ENCODE results near the gene OR52E8.

The OR52E8 gene

DNA sequence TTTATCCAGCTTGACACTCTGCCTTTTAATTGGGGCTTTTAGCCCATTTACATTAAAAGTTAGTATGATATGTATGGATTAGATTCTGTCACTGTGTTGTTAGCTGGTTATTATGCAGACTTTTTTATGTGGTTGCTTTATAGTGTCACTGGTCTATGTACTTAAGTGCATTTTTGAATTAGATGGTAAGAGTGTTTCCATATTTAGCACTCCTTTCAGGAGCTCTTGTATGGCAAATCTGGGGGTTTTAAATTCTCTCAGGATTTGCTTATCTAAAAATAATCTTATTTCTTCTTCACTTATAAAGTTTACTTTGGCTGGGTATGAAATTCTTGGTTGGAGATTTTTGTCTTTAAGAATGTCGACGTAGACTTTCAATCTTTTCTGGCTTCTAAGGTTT is 19.8 kb downstream of the OR52E8 start:
- DNase-seq (ENCODE audit: low read depth, low spot score) = no peak
- no peak overlapping the region for H3K4me3 ChIP-seq (ENCODE audit: insufficient read length, low read depth)
- no peaks in the 10 kb centered on the region for H3K4me1 ChIP-seq (ENCODE audit: insufficient read depth, insufficient read length)
- no peaks in the 10 kb centered on the region for H3K27me3 ChIP-seq (ENCODE audit: insufficient read depth, insufficient read length)
- H3K36me3 ChIP-seq (ENCODE audit: insufficient read depth, insufficient read length, low read length) = no peaks in the 10 kb centered on the region
- TF ChIP-seq ZNF274 (IDR thresholded peaks at IDR 0.05; ENCODE audit: low read depth, low read length) (no peak), YY1 (IDR thresholded peaks at IDR 0.05; ENCODE audit: insufficient read depth, insufficient read length) (no peak), SUZ12 (IDR thresholded peaks at IDR 0.05; ENCODE audit: extremely low read depth, insufficient read depth, insufficient read length) (no peak)
- H3K9me3 ChIP-seq (ENCODE audit: insufficient read depth, low read length) = no peaks in the 10 kb centered on the region
- no peak overlapping the region for H3K9ac ChIP-seq (ENCODE audit: insufficient read length, low read depth)

DNA sequence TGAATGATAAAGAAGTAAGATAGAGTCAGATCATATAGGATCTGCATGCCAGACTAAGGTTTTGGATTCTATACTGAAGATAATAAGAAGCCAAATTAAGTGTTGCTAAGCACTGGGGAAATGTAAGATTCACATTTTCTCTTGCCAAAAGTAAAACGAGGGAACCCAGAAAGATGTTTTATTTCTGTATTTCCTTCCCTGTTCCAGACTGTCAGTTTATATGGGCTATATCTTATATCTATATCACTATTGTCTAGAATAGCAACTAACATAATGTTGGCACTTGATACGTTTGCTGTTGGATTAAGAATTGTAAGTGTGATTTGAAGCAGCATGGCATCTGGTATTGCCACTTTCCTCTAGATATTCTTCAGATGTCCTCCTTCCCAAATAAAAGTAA is 24.0 kb downstream of the OR52E8 start:
- TF ChIP-seq SUZ12 (IDR thresholded peaks at IDR 0.05; ENCODE audit: extremely low read depth, insufficient read depth, insufficient read length) = no peak
- TF ChIP-seq ZNF274 (IDR thresholded peaks at IDR 0.05; ENCODE audit: low read depth, low read length) = no peak
- no peak for TF ChIP-seq YY1 (IDR thresholded peaks at IDR 0.05; ENCODE audit: insufficient read depth, insufficient read length)
- no peak overlapping the region for H3K9ac ChIP-seq (ENCODE audit: insufficient read length, low read depth)
- no peaks in the 10 kb centered on the region for H3K4me1 ChIP-seq (ENCODE audit: insufficient read depth, insufficient read length)
- no peak for DNase-seq (ENCODE audit: low read depth, low spot score)
- H3K9me3 ChIP-seq (ENCODE audit: insufficient read depth, low read length) = no peaks in the 10 kb centered on the region; the same call in 1 of the 2 replicates
- no peaks in the 10 kb centered on the region for H3K36me3 ChIP-seq (ENCODE audit: insufficient read depth, insufficient read length, low read length)
- H3K27me3 ChIP-seq (ENCODE audit: insufficient read depth, insufficient read length) = no peaks in the 10 kb centered on the region
- H3K4me3 ChIP-seq (ENCODE audit: insufficient read length, low read depth) = no peak overlapping the region

DNA sequence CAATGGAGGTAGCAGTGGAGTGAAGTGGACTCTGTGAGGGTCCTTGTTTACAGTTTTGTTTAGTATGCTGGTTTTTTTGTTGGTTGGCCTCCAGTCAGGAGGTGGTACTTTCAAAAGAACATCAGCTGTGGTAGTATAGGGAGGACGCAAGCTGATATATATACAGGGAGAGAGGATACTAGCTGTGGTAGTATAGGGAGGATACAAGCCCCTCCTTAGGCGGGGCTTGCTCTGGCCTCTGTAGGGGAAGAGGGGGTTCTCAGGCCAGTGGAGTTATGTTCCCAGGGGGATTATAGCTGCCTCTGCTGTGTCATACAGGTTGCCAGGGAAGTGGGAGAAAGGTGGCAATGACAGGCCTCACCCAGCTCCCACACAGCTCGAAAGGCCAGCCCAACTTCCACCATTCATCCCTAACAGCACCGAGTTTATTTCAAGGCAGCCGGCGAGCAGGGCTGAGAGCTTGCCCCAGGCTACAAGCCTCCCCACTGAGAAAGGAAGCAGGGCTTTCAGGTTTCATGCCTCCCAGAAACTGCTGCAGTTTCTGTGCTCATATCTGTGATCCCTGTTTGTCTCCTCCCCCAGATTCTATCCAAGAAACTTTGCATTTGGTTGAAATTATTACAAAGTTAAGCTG is 26.2 kb downstream of the OR52E8 start:
- Histone ChIP-seq H3K36me3 (ENCODE audit: insufficient read depth, insufficient read length, low read length) (no peaks in the 10 kb centered on the region), H3K4me1 (ENCODE audit: insufficient read depth, insufficient read length) (no peaks in the 10 kb centered on the region), H3K9ac (ENCODE audit: insufficient read length, low read depth) (no peak overlapping the region), H3K4me3 (ENCODE audit: insufficient read length, low read depth) (no peak overlapping the region), H3K9me3 (ENCODE audit: insufficient read depth, low read length) (peaks cover 19% of the 10 kb centered on the region; the same call in 1 of the 2 replicates), H3K27me3 (ENCODE audit: insufficient read depth, insufficient read length) (no peaks in the 10 kb centered on the region)
- DNase-seq (ENCODE audit: low read depth, low spot score) = peak; percentile 61
- no peak for TF ChIP-seq ZNF274 (IDR thresholded peaks at IDR 0.05; ENCODE audit: low read depth, low read length)
- TF ChIP-seq SUZ12 (IDR thresholded peaks at IDR 0.05; ENCODE audit: extremely low read depth, insufficient read depth, insufficient read length) = no peak
- TF ChIP-seq YY1 (IDR thresholded peaks at IDR 0.05; ENCODE audit: insufficient read depth, insufficient read length) = no peak

DNA sequence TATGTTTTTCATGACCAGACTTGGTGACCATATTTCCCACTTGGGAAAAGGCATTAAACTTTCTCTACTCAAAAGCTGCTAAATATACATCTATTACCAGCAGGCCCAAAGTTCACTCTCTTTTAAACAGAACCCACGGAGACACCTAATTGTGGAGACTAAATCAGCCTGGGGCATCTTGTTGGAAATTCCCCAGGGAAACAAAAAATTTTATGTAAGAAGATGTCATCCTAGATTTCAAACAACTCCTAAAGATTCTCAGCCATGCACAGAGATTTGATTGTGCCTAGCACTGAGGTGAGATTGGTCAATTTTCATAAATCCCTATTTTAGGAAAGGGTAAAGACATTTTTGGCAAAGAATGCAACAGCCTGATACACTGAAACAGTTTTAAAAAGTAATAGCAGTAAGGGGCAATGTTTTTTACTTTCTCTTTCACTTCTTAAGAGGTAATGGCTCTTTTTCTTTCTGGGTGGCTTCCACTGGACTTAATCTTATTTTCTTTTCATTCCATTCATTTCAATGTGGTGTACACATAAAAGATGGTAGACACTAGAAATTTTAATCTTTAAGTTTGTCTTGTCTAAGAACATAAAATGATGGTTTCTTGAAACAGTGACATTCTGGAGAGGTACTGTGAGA is 39.1 kb downstream of the OR52E8 start:
- DNase-seq (ENCODE audit: low read depth, low spot score) = no peak
- no peak overlapping the region for H3K9ac ChIP-seq (ENCODE audit: insufficient read length, low read depth)
- TF ChIP-seq YY1 (IDR thresholded peaks at IDR 0.05; ENCODE audit: insufficient read depth, insufficient read length) (no peak), SUZ12 (IDR thresholded peaks at IDR 0.05; ENCODE audit: extremely low read depth, insufficient read depth, insufficient read length) (no peak), ZNF274 (IDR thresholded peaks at IDR 0.05; ENCODE audit: low read depth, low read length) (no peak)
- H3K4me1 ChIP-seq (ENCODE audit: insufficient read depth, insufficient read length) = no peaks in the 10 kb centered on the region
- H3K27me3 ChIP-seq (ENCODE audit: insufficient read depth, insufficient read length) = no peaks in the 10 kb centered on the region
- H3K9me3 ChIP-seq (ENCODE audit: insufficient read depth, low read length) = no peaks in the 10 kb centered on the region
- H3K36me3 ChIP-seq (ENCODE audit: insufficient read depth, insufficient read length, low read length) = no peaks in the 10 kb centered on the region
- no peak overlapping the region for H3K4me3 ChIP-seq (ENCODE audit: insufficient read length, low read depth)

DNA sequence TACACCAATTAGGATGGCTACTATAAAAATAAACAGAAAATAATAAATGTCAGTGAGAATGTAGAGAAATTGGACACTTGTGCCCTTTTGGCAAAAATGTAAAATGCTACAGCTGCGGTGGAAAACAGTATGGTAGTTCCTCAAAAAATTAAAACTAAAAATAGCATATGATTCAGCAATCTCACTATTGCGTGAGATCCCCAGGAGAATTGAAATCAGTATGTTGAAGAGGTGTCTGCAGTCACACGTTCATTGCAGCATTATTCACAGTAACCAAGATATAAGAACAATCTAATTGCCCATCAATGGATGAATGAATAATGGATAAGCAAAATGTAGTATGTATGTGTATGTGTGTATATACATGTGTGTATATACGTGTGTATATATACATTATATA is 42.0 kb downstream of the OR52E8 start:
- DNase-seq (ENCODE audit: low read depth, low spot score) = no peak
- TF ChIP-seq YY1 (IDR thresholded peaks at IDR 0.05; ENCODE audit: insufficient read depth, insufficient read length) (no peak), SUZ12 (IDR thresholded peaks at IDR 0.05; ENCODE audit: extremely low read depth, insufficient read depth, insufficient read length) (no peak), ZNF274 (IDR thresholded peaks at IDR 0.05; ENCODE audit: low read depth, low read length) (no peak)
- Histone ChIP-seq H3K4me1 (ENCODE audit: insufficient read depth, insufficient read length) (no peaks in the 10 kb centered on the region), H3K4me3 (ENCODE audit: insufficient read length, low read depth) (no peak overlapping the region), H3K9me3 (ENCODE audit: insufficient read depth, low read length) (no peaks in the 10 kb centered on the region), H3K36me3 (ENCODE audit: insufficient read depth, insufficient read length, low read length) (no peaks in the 10 kb centered on the region), H3K27me3 (ENCODE audit: insufficient read depth, insufficient read length) (no peaks in the 10 kb centered on the region), H3K9ac (ENCODE audit: insufficient read length, low read depth) (no peak overlapping the region)

DNA sequence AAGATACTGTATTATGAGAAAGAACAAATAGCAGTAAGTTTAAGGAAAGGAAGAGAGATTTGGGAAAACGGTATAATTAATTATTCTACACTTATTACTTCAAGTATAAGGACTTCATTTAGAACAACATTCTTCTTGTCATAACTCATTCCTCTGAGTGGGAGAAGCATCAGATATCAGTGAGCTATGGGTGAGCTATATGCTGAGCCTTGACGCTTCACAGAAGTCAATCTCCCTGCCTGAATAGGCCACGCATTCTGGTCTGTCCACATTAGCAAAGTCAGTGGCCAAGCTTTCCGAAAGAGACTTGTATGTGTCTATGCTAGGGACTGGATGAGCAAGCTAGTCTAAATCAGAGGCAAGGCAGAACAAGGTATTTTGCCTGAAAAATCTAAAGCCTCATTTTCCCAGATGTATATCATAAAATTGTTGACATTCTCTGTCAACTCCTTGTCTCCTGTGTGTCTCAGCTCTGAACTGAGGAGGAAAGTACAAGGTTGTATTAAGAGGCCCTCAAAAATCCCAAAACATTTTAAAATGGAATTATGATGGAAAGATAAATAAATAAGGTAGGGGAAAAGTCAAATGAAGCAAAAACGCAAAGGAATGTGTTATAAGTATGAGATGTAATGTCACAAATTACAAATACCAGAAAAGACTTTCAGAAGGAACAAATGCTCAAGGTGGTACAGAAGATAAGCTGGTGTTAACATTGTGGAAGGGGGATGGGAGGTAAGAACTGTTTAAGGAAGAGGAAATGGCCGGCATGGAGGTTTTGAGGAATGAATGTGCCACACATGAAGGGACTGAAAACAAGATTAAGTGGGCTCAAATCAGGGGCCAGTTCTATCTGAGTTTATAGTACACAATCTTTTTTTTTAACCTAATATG is 47.3 kb downstream of the OR52E8 start:
- no peak for DNase-seq (ENCODE audit: low read depth, low spot score)
- no peaks in the 10 kb centered on the region for H3K36me3 ChIP-seq (ENCODE audit: insufficient read depth, insufficient read length, low read length)
- TF ChIP-seq YY1 (IDR thresholded peaks at IDR 0.05; ENCODE audit: insufficient read depth, insufficient read length) (no peak), ZNF274 (IDR thresholded peaks at IDR 0.05; ENCODE audit: low read depth, low read length) (no peak), SUZ12 (IDR thresholded peaks at IDR 0.05; ENCODE audit: extremely low read depth, insufficient read depth, insufficient read length) (no peak)
- no peaks in the 10 kb centered on the region for H3K9me3 ChIP-seq (ENCODE audit: insufficient read depth, low read length)
- no peak overlapping the region for H3K9ac ChIP-seq (ENCODE audit: insufficient read length, low read depth)
- H3K4me3 ChIP-seq (ENCODE audit: insufficient read length, low read depth) = no peak overlapping the region
- no peaks in the 10 kb centered on the region for H3K4me1 ChIP-seq (ENCODE audit: insufficient read depth, insufficient read length)
- H3K27me3 ChIP-seq (ENCODE audit: insufficient read depth, insufficient read length) = no peaks in the 10 kb centered on the region

DNA sequence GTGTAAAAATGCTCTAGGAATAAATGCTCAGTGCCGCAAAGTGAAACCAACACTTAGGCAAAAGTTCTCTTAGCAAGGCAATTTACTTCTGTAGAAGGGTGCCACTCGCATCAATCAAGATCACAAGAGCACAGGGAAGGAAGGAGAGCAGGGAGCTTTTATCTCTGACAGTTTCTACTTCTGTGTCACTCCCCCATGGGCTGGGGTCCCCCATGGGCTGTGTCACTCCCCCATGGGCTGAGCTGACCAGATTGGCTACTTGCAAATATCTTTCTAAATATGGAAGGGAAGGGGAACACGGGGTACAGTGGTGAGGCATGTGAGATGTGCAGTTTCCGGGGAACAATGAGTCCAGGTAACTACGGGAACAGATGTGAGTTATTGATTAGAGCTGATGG is 48.4 kb downstream of the OR52E8 start:
- H3K36me3 ChIP-seq (ENCODE audit: insufficient read depth, insufficient read length, low read length) = no peaks in the 10 kb centered on the region
- DNase-seq (ENCODE audit: low read depth, low spot score) = no peak
- H3K27me3 ChIP-seq (ENCODE audit: insufficient read depth, insufficient read length) = no peaks in the 10 kb centered on the region
- H3K9ac ChIP-seq (ENCODE audit: insufficient read length, low read depth) = no peak overlapping the region
- H3K4me1 ChIP-seq (ENCODE audit: insufficient read depth, insufficient read length) = no peaks in the 10 kb centered on the region
- H3K9me3 ChIP-seq (ENCODE audit: insufficient read depth, low read length) = peaks cover 8% of the 10 kb centered on the region
- no peak for TF ChIP-seq ZNF274 (IDR thresholded peaks at IDR 0.05; ENCODE audit: low read depth, low read length)
- TF ChIP-seq SUZ12 (IDR thresholded peaks at IDR 0.05; ENCODE audit: extremely low read depth, insufficient read depth, insufficient read length) = no peak
- TF ChIP-seq YY1 (IDR thresholded peaks at IDR 0.05; ENCODE audit: insufficient read depth, insufficient read length) = no peak
- no peak overlapping the region for H3K4me3 ChIP-seq (ENCODE audit: insufficient read length, low read depth)
